GM19455 (cell line): ENCODE data around the gene PPP2R5A.
"Not testable (repeated sequence)": the region's sequence is repeated elsewhere in the genome, so short reads cannot be mapped to it uniquely, and the experiment has no call there.

Source experiments
- ATAC-seq: cut with Tn5 transposase; IDR thresholded peaks from one replicate; pipeline ENCODE4 v1.9.1; 2021; ENCODE audit not compliant: unreplicated experiment

PPP2R5A gene

GRCh38 chr1:212351588-212352362, 66.6 kb downstream of the PPP2R5A start:
- ATAC-seq, result no peak

DNA sequence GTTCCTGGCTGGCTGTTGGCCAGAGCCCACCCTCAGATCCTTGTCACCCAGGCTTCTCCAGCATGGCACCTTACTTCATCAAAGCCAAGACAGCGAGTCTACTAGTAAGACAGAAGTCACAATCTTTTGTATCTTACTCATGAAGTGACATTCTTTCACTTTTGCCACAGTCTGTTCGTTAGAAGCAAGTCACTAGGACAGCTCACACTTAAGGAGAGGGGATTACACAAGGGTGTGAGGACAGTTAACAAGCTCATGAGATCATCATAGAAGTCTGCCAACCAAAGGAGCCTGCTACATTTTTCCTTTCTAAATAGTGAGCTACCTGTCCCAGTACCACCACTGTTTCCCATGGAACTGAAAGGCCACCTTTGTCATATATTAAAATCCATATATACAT, 68.0 kb downstream of the PPP2R5A start:
- no peak for ATAC-seq

DNA sequence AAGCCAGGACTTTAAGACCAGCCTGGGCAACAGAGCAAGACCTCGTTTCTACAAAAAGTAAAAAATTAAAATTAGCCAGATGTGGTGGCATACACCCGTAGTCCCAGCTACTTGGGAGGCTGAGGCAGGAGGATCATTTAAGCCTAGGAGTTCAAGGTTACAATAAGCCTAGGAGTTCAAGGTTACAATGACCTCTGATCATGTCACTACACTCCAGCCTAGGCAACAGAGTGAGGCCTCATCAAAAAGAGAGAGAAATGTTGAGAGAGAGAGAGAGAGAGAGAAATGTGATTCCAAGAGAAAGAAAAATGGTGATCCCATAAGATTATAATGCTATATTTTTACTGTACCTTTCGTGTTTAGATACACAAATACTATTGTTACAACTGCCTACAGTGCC, 69.3 kb downstream of the PPP2R5A start:
- no peak for ATAC-seq

- no peak for ATAC-seq
Observed at GRCh38 chr1:212355230-212355969, 70.2 kb downstream of the PPP2R5A start.

DNA sequence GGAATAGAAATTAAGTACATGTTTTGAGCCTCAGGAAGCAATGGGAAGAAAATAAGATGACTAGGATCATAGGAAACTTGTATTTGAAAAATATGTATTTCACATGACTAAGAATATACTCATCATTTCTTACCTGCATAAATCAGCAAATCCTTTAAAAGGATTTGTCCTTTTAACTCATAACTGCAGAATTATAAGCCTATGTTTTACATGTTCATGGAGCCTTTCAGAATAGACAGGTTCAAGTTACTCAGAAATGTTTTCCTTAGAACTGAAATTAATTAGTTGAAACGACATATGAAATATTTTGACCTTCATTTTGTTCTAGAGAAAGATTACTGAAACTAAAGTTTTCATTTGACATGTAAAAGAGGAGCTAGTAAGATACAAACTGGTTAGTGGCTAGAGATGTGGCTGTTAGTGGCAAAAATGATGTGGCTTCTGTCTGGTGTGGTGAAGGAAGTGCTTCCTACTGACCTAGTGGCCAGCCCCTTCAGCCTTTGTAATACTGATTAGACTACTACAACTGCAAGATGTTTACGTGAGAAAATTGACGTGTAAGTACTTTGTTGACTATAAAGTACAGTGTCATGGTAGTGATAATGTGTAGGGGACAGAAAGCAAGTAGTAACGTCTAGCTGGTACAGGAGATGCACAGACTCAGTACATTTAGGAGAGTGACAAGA, 74.7 kb downstream of the PPP2R5A start:
- ATAC-seq, result no peak

DNA sequence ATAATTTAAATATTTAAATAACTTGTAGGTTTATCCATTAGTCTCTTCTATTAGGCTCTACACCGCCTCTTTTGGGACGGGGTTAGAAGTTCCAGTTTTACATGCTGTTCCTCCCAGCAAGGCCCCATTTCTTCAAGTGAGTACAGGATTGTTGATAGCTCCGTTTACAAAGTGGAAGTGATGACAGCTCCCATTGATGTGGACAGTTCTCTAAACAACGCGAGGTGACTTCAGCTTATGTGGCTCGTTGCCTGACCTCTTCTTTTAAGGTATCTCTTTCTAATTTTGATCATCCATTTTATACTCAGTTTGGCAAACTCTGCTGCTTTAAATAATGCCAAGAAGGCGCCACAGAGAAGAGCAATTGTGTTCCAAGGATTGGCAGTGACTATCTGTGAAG, 79.8 kb downstream of the PPP2R5A start:
- ATAC-seq, result no peak

- ATAC-seq, result no peak
Observed at GRCh38 chr1:212366901-212367300, 81.7 kb downstream of the PPP2R5A start.

- ATAC-seq, result no peak
Observed at GRCh38 chr1:212367474-212368072, 82.4 kb downstream of the PPP2R5A start.

DNA sequence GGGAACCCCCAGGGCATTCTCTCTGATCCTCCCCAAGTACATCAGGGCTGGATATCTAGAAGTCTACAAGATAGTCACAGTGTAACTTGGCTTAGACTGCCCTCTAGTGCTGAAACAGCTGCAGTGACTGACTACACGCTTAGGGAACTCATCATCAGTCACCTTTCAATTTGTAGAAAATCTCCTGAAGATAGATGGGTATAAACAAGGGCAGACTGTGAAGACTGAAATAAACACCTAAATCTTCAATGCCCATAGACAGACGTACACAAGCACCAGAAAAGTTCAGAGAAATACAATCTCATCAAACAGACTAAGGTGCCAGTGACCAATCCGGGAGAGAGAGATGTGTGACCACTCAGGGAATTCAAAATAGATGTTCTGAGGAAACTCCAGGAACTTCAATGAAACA, 82.9 kb downstream of the PPP2R5A start:
- no peak for ATAC-seq

DNA sequence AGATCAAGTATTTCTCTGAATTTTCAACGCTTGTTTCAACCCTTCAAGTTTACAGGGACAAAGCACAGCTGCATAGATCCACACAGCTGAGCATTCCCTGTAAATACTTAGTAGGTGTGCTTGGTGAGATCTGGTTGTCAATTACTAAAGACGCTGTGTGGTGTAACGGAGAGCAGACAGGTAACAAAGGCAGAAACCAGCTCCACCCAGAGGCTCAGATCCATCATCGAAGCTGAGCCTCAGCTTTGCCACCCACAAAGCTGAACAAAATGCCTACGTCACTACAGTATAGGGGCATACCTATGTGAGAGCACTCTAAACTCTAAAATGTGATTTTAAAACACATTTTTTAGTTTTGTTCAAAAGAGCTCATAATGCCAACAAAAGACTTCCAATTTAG, 90.8 kb downstream of the PPP2R5A start:
- no peak for ATAC-seq

DNA sequence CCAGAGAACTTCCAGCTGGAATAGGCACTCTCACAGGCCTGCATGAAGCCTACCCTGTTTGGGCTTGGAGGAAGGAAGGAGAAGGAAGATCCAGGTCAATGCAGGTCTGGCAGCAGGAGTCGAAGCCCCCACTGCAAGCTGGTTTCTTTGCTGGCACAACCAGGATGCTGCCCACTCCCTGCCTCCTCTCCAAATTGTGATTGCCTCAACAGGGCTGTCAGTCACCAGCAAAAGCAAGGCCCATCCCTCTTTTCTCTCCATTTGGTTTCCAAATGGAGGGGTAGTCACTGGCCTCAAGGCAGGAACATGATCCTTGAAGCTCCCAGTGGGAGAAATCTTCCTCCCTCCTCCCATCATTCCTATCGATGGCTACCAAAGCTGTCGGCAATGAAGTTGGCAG, 92.4 kb downstream of the PPP2R5A start:
- no peak for ATAC-seq

DNA sequence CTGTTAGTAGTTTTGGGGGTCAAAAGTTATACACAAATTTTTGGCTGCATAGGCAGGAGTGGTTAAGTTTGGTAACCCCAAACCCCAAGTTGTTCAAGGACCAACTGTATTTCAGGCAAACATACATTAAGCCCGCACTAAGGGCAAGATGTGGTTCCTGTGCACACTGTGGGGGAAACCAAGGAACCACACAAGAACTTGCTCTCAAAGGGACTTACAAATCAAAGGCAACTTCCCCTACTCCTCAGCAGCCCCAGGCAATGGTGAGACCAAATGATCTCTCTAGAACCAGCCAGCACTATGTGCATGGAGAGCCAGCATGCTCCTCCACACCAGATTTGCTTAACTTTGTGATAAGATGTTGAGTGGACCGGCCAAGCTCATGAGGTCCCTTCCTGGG, 94.2 kb downstream of the PPP2R5A start:
- ATAC-seq, result no peak

DNA sequence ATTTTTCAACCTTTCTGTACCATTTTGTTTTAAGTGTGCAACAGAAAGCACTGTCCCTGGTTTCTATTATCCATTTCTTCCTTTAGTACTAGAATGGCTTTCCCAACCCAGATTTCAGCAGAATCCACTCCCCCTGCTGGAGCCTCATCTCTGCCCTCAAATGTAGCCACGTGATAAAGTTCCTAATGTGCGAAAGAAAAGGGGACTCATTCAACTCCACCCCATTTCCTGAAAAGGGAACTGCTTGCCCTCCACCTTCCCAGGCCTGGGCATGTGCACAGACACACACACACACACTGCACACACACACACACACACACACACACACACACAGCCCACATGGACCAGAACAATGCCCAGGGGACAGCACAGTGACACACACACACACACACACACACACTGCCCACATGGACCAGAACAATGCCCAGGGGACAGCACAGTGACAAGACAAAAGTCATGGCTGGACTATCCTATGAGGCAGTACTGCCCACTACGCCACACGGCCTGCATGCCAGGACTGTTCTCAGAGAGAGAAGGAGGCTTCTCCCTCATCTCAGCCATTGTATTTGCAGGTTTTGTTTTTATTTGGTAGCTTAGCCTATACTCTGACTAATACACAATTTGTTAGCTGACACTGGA, 96.3 kb downstream of the PPP2R5A start:
- no peak for ATAC-seq

DNA sequence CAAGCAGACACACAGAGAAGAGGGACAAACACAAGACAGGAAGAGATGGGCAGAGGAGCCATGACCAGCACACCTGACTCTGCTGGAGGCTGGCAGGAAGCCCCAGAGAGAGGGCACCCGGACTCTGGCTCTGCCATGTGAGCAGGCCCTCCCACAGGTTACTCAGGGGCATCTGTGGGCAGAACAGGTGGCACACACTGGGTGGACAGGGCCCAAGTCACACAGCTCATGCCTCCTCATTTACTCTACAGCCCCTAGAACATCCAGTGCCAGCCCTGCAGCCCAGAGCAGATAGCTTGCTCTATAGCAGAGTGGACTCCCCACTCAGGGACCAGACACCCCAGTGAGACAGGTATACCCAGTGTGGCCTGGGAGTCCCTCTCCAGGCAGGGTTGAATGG, 100.8 kb downstream of the PPP2R5A start:
- no peak for ATAC-seq

GRCh38 chr1:212388985-212389716, 103.9 kb downstream of the PPP2R5A start:
- ATAC-seq, result no peak

DNA sequence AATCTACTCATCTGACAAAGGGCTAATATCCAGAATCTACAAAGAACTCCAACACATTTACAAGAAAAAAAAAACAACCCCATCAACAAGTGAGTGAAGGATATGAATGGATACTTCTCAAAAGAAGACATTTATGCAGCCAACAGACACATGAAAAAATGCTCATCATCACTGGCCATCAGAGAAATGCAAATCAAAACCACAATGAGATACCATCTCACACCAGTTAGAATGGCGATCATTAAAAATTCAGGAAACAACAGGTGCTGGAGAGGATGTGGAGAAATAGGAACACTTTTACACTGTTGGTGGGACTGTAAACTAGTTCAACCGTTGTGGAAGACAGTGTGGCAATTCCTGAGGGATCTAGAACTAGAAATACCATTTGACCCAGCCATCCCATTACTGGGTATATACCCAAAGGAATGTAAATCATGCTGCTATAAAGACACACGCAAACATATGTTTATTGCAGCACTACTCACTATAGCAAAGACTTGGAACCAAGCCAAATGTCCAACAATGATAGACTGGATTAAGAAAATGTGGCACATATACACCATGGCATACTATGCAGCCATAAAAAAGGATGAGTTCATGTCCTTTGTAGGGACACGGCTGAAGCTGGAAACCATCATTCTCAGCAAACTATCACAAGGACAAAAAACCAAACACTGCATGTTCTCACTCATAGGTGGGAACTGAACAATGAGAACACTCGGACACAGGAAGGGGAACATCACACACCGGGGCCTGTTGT, 110.6 kb downstream of the PPP2R5A start:
- not testable (repeated sequence) for ATAC-seq

- ATAC-seq, result no peak
Observed at GRCh38 chr1:212396638-212397037, 111.4 kb downstream of the PPP2R5A start.

GRCh38 chr1:212397171-212397570, 112.0 kb downstream of the PPP2R5A start:
- no peak for ATAC-seq

GRCh38 chr1:212401042-212401441, 115.8 kb downstream of the PPP2R5A start:
- ATAC-seq, result no peak
